RPMI7951 (cell line): Measurements from ENCODE around the gene CHTF8. TPM values are rescaled to one million over a fixed set of nuclear protein-coding genes. Genes with fewer than 3 reads are reported as not detected.

ENCODE experiments used
- DNase-seq: peaks from one replicate; pipeline ENCODE4 v3.0.0-alpha.2; 2012; ENCODE audit warnings: low read depth
- total RNA-seq: library from RNA; depleted of rRNA; stranded (reverse); fragments of >200 nt; shearing (Covaris generic); gene quantifications from 2 replicates; pipeline ENCODE4 v1.2.3, GENCODE V29; 2014; rRNA removed

The CHTF8 gene
- total RNA-seq, 1 experiment from 2014 or later: 58.3 TPM

- DNase-seq: no peak
These were observed 47.2 kb downstream of the CHTF8 start for GRCh38 chr16:69085032-69085695.

- no peak for DNase-seq
These were observed 48.1 kb downstream of the CHTF8 start for GRCh38 chr16:69084289-69084688.

- no peak for DNase-seq
These were observed 49.0 kb downstream of the CHTF8 start for GRCh38 chr16:69083306-69083941.

- no peak for DNase-seq
These were observed 52.7 kb downstream of the CHTF8 start for GRCh38 chr16:69079697-69080096.

GRCh38 chr16:69078073-69078472, 54.3 kb downstream of the CHTF8 start:
- DNase-seq: no peak

GRCh38 chr16:69077251-69077650, 55.1 kb downstream of the CHTF8 start:
- DNase-seq: peak; percentile 87

- DNase-seq: peak; percentile 91
These were observed 59.1 kb downstream of the CHTF8 start for GRCh38 chr16:69073181-69073702.

- DNase-seq: no peak
These were observed 59.8 kb downstream of the CHTF8 start for GRCh38 chr16:69072640-69072974.

GRCh38 chr16:69071036-69071435, 61.4 kb downstream of the CHTF8 start:
- DNase-seq: no peak

GRCh38 chr16:69069504-69069903, 62.9 kb downstream of the CHTF8 start:
- DNase-seq: no peak

Other genes starting within 250 kb of the CHTF8 start
- gene HAS3, start 26.9 kb downstream of the CHTF8 start, total RNA-seq: 0.72 TPM in 1 of 2 replicates, not detected in the other
- 13.1 and 22.5 TPM in 2 replicates for gene UTP4, start 61 bp upstream of the CHTF8 start, total RNA-seq
- gene SNTB2, start 54.6 kb upstream of the CHTF8 start, total RNA-seq: 25.8 and 26.2 TPM in 2 replicates
- gene VPS4A, start 178.8 kb upstream of the CHTF8 start, total RNA-seq: 32.4 and 37.2 TPM in 2 replicates
- gene PDF, start 198.0 kb upstream of the CHTF8 start, total RNA-seq: 12.7 and 24.3 TPM in 2 replicates
- gene COG8, start 207.0 kb upstream of the CHTF8 start, total RNA-seq: 29.0 and 30.0 TPM in 2 replicates
- gene NIP7, start 207.2 kb upstream of the CHTF8 start, total RNA-seq: 34.5 and 39.3 TPM in 2 replicates
- gene TMED6, start 219.2 kb upstream of the CHTF8 start, total RNA-seq: not detected in 2 replicates